Smooth muscle cell (in vitro differentiated cells): Measurements from ENCODE around the gene MROH8. TPM values are rescaled to one million over a fixed set of nuclear protein-coding genes. Genes with fewer than 3 reads are reported as not detected.

Source experiments
- DNase-seq: peaks from one replicate; lab custom pipeline; 2025; ENCODE audit not compliant: unreplicated experiment; lab: John Stamatoyannopoulos, UW
- H2AFZ ChIP-seq: fragments of 200-600 bp; sonication (generic); 2 replicates; pipeline ENCODE4 v1.6.0; 2016; ENCODE audit warnings: antibody characterized with exemption, low read depth, mild to moderate bottlenecking
- H3F3A ChIP-seq: fragments of 200-600 bp; sonication (generic); 2 replicates; pipeline ENCODE4 v1.6.0; 2017; ENCODE audit warnings: antibody characterized with exemption, low read depth
- H3K27ac ChIP-seq: fragments of 200-600 bp; sonication (generic); 2 replicates; pipeline ENCODE4 v1.5.1; 2016; ENCODE audit warnings: low read depth, mild to moderate bottlenecking
- H3K27me3 ChIP-seq: fragments of 200-600 bp; sonication (generic); 2 replicates; pipeline ENCODE4 v1.6.1; 2016; ENCODE audit warnings: low read depth, mild to moderate bottlenecking
- H3K36me3 ChIP-seq: fragments of 200-600 bp; sonication (generic); 2 replicates; pipeline ENCODE4 v1.5.1; 2016; ENCODE audit warnings: low read depth
- H3K4me1 ChIP-seq: fragments of 200-600 bp; sonication (generic); 2 replicates; pipeline ENCODE4 v1.5.1; 2016; ENCODE audit warnings: low read depth
- H3K4me2 ChIP-seq: fragments of 200-600 bp; sonication (generic); 2 replicates; pipeline ENCODE4 v1.6.0; 2016; ENCODE audit warnings: mild to moderate bottlenecking
- H3K4me3 ChIP-seq: fragments of 200-600 bp; sonication (generic); 2 replicates; pipeline ENCODE4 v1.5.1; 2016; ENCODE audit warnings: mild to moderate bottlenecking
- H3K79me2 ChIP-seq: fragments of 200-600 bp; sonication (generic); 2 replicates; pipeline ENCODE4 v1.6.0; 2016; ENCODE audit warnings: low read depth, mild to moderate bottlenecking
- H3K9ac ChIP-seq: fragments of 200-600 bp; sonication (generic); 2 replicates; pipeline ENCODE4 v1.6.0; 2016; ENCODE audit warnings: low read depth
- H3K9me3 ChIP-seq: fragments of 200-600 bp; sonication (generic); replicated peaks from 2 replicates; pipeline ENCODE4 v1.5.1; 2016; ENCODE audit warnings: low read depth
- H4K20me1 ChIP-seq: fragments of 200-600 bp; sonication (generic); 2 replicates; pipeline ENCODE4 v1.6.0; 2016; ENCODE audit warnings: low read depth
- CTCF ChIP-seq: fragments of 200-600 bp; sonication (generic); IDR thresholded peaks from 2 replicates; pipeline ENCODE4 v1.5.1; 2017; ENCODE audit warnings: borderline replicate concordance, mild to moderate bottlenecking, antibody characterized with exemption; ENCODE audit not compliant: insufficient read depth, poor library complexity, severe bottlenecking
- WGBS: methylation state at CpG from one replicate; pipeline ENCODE4 v1.1.7; 2016; ENCODE audit warnings: low lambda C conversion rate; 5-methylcytosine and 5-hydroxymethylcytosine counted together
- polyA plus RNA-seq: library from polyadenylated mRNA; unstranded; fragments of >200 nt; fragmentation: Nextera tagmentation; extraction: Ambion mirVana; gene quantifications from 2 replicates; pipeline ENCODE4 v1.2.1, GENCODE V29; 2016
- total RNA-seq: library from RNA; depleted of rRNA; stranded (reverse); fragments of >200 nt; gene quantifications from 2 replicates; pipeline ENCODE4 v1.2.3, GENCODE V29; 2014

MROH8 gene
- total and polyA plus RNA-seq, 2 experiments from 2014 or later, result 0.81 to 1.6 TPM

GRCh38 chr20:37189416-37190016 is 10.2 kb upstream of the MROH8 start:
- H3K4me3 ChIP-seq, result no peak overlapping the region
- H2AFZ ChIP-seq, result no peak overlapping the region
- DNase-seq, result no peak
- no peak overlapping the region for H3K4me2 ChIP-seq
- peaks cover 96% of the 10 kb centered on the region for H4K20me1 ChIP-seq
- WGBS, result 95% methylated on average over 6 of the region's 6 CpGs
- H3K79me2 ChIP-seq, result peaks cover 82% of the 10 kb centered on the region
- H3K4me1 ChIP-seq, result peaks cover 3% of the 10 kb centered on the region
- H3K27me3 ChIP-seq, result no peaks in the 10 kb centered on the region
- peaks cover 4% of the 10 kb centered on the region for H3K36me3 ChIP-seq
- no peak for TF ChIP-seq CTCF
- H3K27ac ChIP-seq, result no peak overlapping the region
- H3K9ac ChIP-seq, result no peak overlapping the region
- H3K9me3 ChIP-seq, result no peaks in the 10 kb centered on the region
- peaks cover under 1% of the 10 kb centered on the region for H3F3A ChIP-seq

GRCh38 chr20:37188787-37189186 is 9.4 kb upstream of the MROH8 start:
- Histone ChIP-seq H3K27ac (no peak overlapping the region), H2AFZ (no peak overlapping the region), H3K4me1 (peaks cover 2% of the 10 kb centered on the region), H3K79me2 (peaks cover 85% of the 10 kb centered on the region), H3K9ac (no peak overlapping the region), H3F3A (no peaks in the 10 kb centered on the region), H3K27me3 (no peaks in the 10 kb centered on the region), H3K36me3 (peaks cover 4% of the 10 kb centered on the region), H3K4me3 (no peak overlapping the region), H4K20me1 (peaks cover 96% of the 10 kb centered on the region), H3K9me3 (no peaks in the 10 kb centered on the region), H3K4me2 (no peak overlapping the region)
- TF ChIP-seq CTCF, result no peak
- 83% methylated on average over 7 of the region's 7 CpGs for WGBS
- no peak for DNase-seq

GRCh38 chr20:37185686-37186085 is 6.3 kb upstream of the MROH8 start:
- Histone ChIP-seq H3K4me2 (no peak overlapping the region), H3K79me2 (peaks cover 93% of the 10 kb centered on the region), H4K20me1 (peaks cover 96% of the 10 kb centered on the region), H3K36me3 (peaks cover 4% of the 10 kb centered on the region), H3K4me1 (no peaks in the 10 kb centered on the region), H3K27me3 (no peaks in the 10 kb centered on the region), H3F3A (no peaks in the 10 kb centered on the region), H2AFZ (no peak overlapping the region), H3K9ac (no peak overlapping the region), H3K27ac (no peak overlapping the region), H3K9me3 (no peaks in the 10 kb centered on the region), H3K4me3 (no peak overlapping the region)
- TF ChIP-seq CTCF, result no peak
- DNase-seq, result no peak
- WGBS, result 94% methylated on average over 5 of the region's 5 CpGs
